ENCODE data around the gene UBTD2. TPM values are rescaled to one million over a fixed set of nuclear protein-coding genes. Genes with fewer than 3 reads are reported as not detected.

Gene UBTD2
- total RNA-seq, 1 experiment from 2014 or later, result 22.7 TPM

- Mint-ChIP-seq H3K9me3 (no peaks in the 10 kb centered on the region), H3K27me3 (ENCODE audit: low read depth) (no peaks in the 10 kb centered on the region), H3K27ac (peak overlapping the region; percentile 54), H3K36me3 (peaks cover 42% of the 10 kb centered on the region), H3K4me3 (no peak overlapping the region), H3K4me1 (peaks cover 34% of the 10 kb centered on the region)
- DNase-seq (ENCODE audit: low spot score), result no peak
- TF ChIP-seq JAZF1 (CRISPR knock-in tag; IDR thresholded peaks at IDR 0.05), result no peak
- no peak for TF ChIP-seq NFE2L1 (CRISPR knock-in tag; IDR thresholded peaks at IDR 0.05)
- TF ChIP-seq NR3C1 (CRISPR knock-in tag; conservative IDR thresholded peaks at IDR 0.05; ENCODE audit: low read depth), result no peak
- TF ChIP-seq ZNF232 (CRISPR knock-in tag; IDR thresholded peaks at IDR 0.05), result no peak
- TF ChIP-seq ERG (CRISPR knock-in tag; IDR thresholded peaks at IDR 0.05), result no peak
- TF ChIP-seq EMX1 (CRISPR knock-in tag; IDR thresholded peaks at IDR 0.05), result no peak
- TF ChIP-seq NR1H2 (CRISPR knock-in tag; IDR thresholded peaks at IDR 0.05), result no peak
- no peak for TF ChIP-seq ZNF423 (CRISPR knock-in tag; IDR thresholded peaks at IDR 0.05)
- TF ChIP-seq ELF4 (CRISPR knock-in tag; IDR thresholded peaks at IDR 0.05; ENCODE audit: low read depth), result no peak
- TF ChIP-seq ESRRA (CRISPR knock-in tag; IDR thresholded peaks at IDR 0.05; ENCODE audit: borderline replicate concordance), result no peak
- TF ChIP-seq SMAD4 (CRISPR knock-in tag; IDR thresholded peaks at IDR 0.05), result no peak
- TF ChIP-seq ZNF263 (CRISPR knock-in tag; IDR thresholded peaks at IDR 0.05; ENCODE audit: low read depth), result no peak
- TF ChIP-seq FOXK1 (CRISPR knock-in tag; IDR thresholded peaks at IDR 0.05), result no peak
- TF ChIP-seq, protein P1, sequence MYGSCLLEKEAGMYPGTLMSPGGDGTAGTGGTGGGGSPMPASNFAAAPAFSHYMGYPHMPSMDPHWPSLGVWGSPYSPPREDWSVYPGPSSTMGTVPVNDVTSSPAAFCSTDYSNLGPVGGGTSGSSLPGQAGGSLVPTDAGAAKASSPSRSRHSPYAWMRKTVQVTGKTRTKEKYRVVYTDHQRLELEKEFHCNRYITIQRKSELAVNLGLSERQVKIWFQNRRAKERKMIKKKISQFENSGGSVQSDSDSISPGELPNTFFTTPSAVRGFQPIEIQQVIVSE (CRISPR knock-in tag; IDR thresholded peaks at IDR 0.05; ENCODE audit: borderline replicate concordance), result no peak
- TF ChIP-seq ATF2 (CRISPR knock-in tag; IDR thresholded peaks at IDR 0.05; ENCODE audit: borderline replicate concordance, low read depth), result no peak
- ChIA-PET POLR2A (no interaction called here), CTCF (interaction anchor here (0.5 to 0.6 kb wide), 2 partner anchors 10 to 44 kb away, joined by 3 to 4 read pairs; no protein-coding TSS in a partner anchor)
- no peak for ATAC-seq
These were observed 49.5 kb downstream of the UBTD2 start for GRCh38 chr5:172234031-172234430.

DNA sequence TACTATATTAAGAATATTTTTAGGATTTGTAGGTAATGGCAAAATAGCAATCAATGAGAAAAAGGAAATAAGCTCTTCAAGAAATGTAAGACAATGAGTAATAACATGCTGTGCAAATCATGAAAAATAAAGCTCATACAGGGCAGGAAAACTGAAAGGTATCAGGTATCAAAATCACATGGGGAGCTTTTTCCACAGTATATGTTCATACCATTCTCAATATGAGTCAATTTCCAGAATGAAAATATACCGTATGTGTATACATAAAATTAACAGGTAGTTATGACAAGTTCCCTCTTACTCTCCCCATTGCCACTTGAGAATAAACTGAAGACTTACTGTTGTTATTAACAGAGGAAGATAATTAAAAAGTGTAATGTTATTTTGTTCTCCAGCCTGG lies 53.7 kb downstream of the UBTD2 start:
- H3K4me1 Mint-ChIP-seq, result peaks cover 10% of the 10 kb centered on the region
- CTCF ChIA-PET, result interaction anchor here (1.0 kb wide), 1 partner anchor 107 kb away, joined by 3 read pairs; no protein-coding TSS in a partner anchor
- H3K4me3 Mint-ChIP-seq, result no peak overlapping the region
- H3K27me3 Mint-ChIP-seq (ENCODE audit: low read depth), result no peaks in the 10 kb centered on the region
- peaks cover 52% of the 10 kb centered on the region for H3K36me3 Mint-ChIP-seq
- no peaks in the 10 kb centered on the region for H3K9me3 Mint-ChIP-seq
- ATAC-seq (no peak), DNase-seq (ENCODE audit: low spot score) (no peak)
- TF ChIP-seq, protein P2, sequence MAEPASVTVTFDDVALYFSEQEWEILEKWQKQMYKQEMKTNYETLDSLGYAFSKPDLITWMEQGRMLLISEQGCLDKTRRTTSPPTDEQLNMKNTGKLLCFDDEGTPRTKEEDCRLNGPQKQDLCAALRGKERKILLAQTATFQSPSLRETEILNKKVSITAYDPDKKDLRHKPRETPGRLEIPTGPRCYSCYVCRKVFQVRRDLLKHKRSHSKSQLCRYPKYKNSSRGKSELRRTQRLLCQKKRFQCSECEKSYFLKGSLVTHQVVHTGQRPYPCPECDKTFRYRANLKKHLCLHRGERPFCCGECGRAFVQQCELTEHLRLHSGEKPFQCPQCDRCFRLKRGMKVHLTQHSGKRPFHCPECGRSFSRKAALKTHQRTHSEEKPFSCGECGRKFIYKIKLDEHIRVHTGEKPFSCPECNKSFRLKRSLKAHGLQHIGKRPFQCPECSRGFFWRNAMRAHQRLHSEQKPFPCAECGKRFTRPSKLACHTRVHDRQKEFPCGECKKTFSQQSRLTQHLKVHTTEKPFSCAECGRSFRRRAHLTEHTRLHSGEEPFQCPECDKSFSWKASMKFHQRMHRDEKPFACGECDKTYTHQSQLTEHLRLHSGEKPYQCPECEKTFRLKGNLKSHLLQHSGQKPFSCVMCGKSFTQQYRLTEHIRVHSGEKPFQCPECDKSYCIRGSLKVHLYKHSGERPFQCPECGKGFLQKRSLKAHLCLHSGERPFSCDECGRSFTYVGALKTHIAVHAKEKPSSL (CRISPR knock-in tag; conservative IDR thresholded peaks at IDR 0.05), result no peak
- H3K27ac Mint-ChIP-seq, result no peak overlapping the region
- POLR2A ChIA-PET, result no interaction called here

GRCh38 chr5:172224996-172225395 lies 58.6 kb downstream of the UBTD2 start:
- no peak for ATAC-seq

More at GRCh38 chr5:172224996-172225395, 58.6 kb downstream of the UBTD2 start:
- TF ChIP-seq, protein P1 (CRISPR knock-in tag; IDR thresholded peaks at IDR 0.05; ENCODE audit: borderline replicate concordance), result no peak
- TF ChIP-seq, protein P3, sequence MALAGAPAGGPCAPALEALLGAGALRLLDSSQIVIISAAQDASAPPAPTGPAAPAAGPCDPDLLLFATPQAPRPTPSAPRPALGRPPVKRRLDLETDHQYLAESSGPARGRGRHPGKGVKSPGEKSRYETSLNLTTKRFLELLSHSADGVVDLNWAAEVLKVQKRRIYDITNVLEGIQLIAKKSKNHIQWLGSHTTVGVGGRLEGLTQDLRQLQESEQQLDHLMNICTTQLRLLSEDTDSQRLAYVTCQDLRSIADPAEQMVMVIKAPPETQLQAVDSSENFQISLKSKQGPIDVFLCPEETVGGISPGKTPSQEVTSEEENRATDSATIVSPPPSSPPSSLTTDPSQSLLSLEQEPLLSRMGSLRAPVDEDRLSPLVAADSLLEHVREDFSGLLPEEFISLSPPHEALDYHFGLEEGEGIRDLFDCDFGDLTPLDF (CRISPR knock-in tag; IDR thresholded peaks at IDR 0.05), result no peak
- TF ChIP-seq CREM (CRISPR knock-in tag; IDR thresholded peaks at IDR 0.05) (no peak), FOXP1 (CRISPR knock-in tag; IDR thresholded peaks at IDR 0.05; ENCODE audit: borderline replicate concordance) (no peak), TP53 (CRISPR knock-in tag; IDR thresholded peaks at IDR 0.05) (no peak), NR1H2 (CRISPR knock-in tag; IDR thresholded peaks at IDR 0.05) (no peak), FOXJ3 (CRISPR knock-in tag; IDR thresholded peaks at IDR 0.05; ENCODE audit: borderline replicate concordance) (no peak), HMGA2 (CRISPR knock-in tag; IDR thresholded peaks at IDR 0.05) (no peak), SOX15 (CRISPR knock-in tag; IDR thresholded peaks at IDR 0.05) (no peak), CREB1 (CRISPR knock-in tag; IDR thresholded peaks at IDR 0.05) (no peak)
- ChIA-PET CTCF (no interaction called here), POLR2A (no interaction called here)
- no peak overlapping the region for H3K4me3 Mint-ChIP-seq
- H3K27ac Mint-ChIP-seq, result 0 out of 2 replicates have a peak overlapping the region, but pooled peaks have one; percentile 23
- H3K27me3 Mint-ChIP-seq (ENCODE audit: low read depth), result no peaks in the 10 kb centered on the region
- H3K9me3 Mint-ChIP-seq, result no peaks in the 10 kb centered on the region
- DNase-seq (ENCODE audit: low spot score), result no peak
- H3K36me3 Mint-ChIP-seq, result peaks cover 25% of the 10 kb centered on the region
- H3K4me1 Mint-ChIP-seq, result peaks cover 10% of the 10 kb centered on the region; the same call in 1 of the 2 replicates

Data from WTC11 (cell line).